Stimulated activated CD4-positive, alpha-beta T cell treated with anti-CD3 and anti-CD28 coated beads, Interleukin-15, amount 100 ng/mL, for 48 hours (primary cell): Measurements from ENCODE around the gene TMEM63B.
"Not testable (repeated sequence)": the region's sequence is repeated elsewhere in the genome, so short reads cannot be mapped to it uniquely, and the experiment has no call there.

ENCODE experiments used
- DNase-seq, 2 donors: peaks; one replicate each; pipeline ENCODE4 v3.0.0-alpha.2; 2020; ENCODE audit warnings: low read depth in 2 of 2

Gene TMEM63B

GRCh38 chr6:44127186-44128019 lies at the start of gene TMEM63B, which contains the start of gene MRPL14:
Gene TMEM63B, plus strand, starts transcription at chr6:44127554. Its CDS starts 7,031 bp downstream, at chr6:44134585.
Gene MRPL14, minus strand, starts transcription at chr6:44127452. Its CDS starts 10,841 bp downstream, at chr6:44116611.
- DNase-seq, result peak; percentile 81 to 84

DNA sequence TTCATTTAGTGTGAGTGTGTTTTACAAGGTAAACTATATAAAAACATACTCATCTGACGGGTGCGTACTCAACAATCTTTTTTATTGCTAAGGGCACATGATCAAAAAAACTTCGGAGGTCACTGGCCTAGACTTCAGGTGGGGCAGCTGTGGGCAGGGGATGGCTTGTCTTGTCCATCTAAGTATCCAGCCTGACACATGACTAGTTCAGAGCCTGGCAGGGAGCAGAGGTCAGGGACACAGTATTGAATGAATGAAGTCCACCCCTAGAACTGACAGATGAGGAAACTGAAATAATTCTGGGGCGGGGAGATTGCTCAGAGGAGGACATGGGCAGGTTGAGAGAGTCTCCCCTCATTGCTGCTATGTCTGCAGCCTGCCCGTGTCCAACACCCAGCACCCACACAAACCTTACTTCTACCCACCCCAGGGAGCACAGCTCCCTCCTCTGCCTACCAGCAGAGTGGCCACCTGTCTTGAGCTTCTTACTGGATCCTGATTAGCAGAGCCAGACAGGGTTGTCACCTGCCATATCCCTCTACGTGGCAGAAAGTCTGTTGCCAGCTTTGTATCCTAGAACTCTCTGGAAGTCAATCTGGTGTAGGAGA lies 49.0 kb upstream of the TMEM63B start:
- DNase-seq, result no peak

DNA sequence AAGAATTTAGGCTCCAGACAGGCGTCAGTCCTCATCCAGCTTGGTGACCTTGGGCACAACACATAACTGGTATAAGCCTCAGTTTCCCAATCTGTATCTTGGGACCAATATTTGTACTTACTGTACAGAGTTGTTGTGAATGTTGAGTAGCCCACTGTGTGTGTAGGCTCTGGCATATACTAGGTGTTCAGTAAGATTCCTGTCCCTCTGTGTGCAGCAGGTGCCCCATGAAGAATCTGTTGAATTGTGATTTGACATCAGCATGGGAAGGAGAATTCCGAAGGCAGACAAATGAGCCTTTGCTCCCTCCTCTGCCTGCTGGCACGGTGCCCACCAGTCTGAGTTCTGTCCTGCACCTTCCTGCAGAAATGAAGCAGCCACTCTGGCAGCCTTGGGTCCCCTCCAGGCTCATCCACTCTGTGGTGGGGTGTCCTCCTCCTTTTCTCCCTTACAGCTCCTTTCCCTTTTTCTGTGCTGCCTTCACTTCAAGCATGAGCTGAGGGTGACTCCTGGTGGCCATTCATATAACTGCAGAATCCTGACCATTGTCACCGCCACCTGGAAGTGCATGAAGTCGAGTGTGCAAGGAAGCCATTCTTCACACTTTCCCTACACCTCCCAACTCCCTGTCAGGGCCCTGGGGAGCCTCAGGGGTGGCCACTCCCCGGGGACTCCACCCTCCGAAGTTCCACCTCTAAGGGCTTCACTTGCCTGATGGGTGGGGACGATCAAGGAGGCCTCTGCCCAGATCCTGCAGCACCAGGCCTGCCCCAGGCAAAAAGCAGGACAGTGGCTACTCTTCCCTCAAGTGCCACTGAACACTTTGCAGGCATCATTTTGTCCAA lies 48.3 kb upstream of the TMEM63B start:
- peak; percentile 54 to 70 for DNase-seq

GRCh38 chr6:44079672-44080071 lies 47.7 kb upstream of the TMEM63B start:
- DNase-seq, result no peak

DNA sequence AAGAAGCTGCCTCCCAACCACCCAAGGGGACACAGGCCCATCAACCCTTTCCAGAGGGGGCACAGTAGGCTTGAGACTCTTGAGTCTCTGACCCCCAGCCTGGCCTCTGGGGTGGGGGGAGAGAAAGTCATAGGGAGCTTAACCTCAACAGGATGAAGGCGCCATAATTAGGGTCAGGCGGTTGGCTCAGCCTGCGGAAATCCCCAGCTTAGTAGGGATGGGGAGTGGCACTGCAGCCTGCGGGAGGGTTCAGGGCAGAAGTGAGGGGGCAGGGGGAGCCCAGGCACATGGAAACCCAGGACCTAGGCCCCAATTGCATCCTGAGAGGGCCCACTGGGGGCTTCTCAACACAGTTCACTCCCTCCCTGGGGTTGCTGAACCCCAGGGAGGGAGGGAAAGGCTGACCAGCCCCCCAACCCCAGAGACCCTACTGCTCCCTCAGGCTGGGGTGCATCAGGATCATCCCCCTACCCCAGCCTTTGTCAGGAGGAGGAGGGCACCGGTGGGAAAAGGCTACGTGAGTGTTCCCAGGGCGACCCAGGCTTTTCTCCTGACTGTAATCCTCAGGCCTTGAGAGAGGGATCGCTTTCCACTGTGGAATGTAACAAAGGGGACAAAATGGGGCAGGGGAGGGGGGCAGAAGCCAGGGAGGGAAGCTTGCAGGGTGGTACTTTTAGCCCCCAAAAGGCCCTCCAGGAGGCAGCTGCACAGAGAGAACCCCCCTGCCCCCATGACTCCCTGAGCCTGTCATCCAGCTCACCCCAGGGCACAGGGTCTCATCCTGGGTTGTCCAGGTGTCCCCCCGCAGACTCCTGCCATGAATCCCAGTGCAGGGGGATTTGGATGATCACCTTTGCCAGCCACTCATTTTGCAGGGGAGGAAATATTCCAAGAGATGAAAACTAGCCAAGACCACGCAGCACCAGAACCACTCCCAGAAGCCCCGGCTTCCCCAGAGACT lies 46.5 kb upstream of the TMEM63B start:
- DNase-seq, result no peak

DNA sequence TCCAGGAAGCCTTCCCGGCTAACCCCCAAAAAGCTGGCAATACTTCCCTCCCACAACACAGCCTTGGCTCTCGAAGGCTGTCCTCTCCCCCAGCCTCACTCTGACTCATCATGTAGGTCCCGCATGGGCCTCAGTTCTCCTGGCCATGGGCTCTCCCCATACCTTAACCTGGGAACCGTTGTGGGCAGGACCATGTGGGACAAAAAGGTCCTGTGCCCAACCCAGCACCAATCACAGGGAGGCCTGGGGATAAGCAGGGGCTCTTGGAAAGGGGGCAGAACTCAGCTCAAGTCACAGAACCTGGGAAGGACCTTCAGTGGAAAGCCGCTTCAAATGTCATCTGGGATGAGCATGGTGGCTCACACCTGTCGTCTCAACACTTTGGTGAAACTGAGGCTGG lies 45.6 kb upstream of the TMEM63B start:
- DNase-seq, result no peak

GRCh38 chr6:44082872-44083321 lies 44.5 kb upstream of the TMEM63B start:
- no peak for DNase-seq

GRCh38 chr6:44084231-44085014 lies 42.9 kb upstream of the TMEM63B start:
- DNase-seq, result no peak

DNA sequence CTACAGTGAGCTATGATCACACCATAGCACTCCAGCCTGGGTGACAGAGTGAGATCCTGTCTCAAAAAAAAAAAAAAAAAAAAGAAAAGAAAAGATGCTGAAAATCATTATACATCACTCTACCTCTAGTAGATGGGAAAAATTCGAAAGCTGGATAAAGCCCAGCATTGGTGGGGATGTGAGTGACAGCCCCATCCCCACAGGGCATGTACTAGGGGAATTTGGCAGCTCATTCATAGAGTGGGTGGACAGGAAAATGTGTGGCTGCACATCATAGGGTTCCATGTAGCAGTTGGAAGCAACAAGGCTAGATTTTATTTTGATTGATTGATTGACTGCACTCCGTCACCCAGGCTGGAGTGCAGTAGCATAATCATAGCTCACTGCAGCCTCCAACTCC lies 42.1 kb upstream of the TMEM63B start:
- DNase-seq, result no peak

GRCh38 chr6:44086931-44087574 lies 40.3 kb upstream of the TMEM63B start:
- no peak for DNase-seq

DNA sequence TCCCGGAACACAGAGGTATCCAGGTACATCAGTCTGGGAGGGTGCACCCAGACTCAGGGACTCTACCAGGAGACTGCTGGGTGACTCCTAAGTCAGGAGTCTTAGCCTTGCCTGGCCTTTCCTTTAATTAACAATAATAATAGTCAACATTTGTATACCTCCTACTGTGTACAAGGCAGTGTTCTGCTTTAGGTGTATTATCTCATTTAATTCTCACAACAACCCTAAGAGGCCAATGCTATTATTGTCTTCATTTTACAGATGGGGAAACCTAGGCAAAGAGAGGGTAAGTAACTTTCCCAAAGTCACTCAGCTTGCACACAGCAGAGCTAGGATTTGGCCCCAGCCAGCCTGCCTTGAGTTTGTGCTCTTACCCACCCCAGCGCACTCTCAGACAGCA lies 39.7 kb upstream of the TMEM63B start:
- no peak for DNase-seq

- DNase-seq, result no peak
Measured at GRCh38 chr6:44088827-44089590, 38.3 kb upstream of the TMEM63B start.

- DNase-seq, result no peak
Measured at GRCh38 chr6:44090465-44090864, 36.9 kb upstream of the TMEM63B start.

DNA sequence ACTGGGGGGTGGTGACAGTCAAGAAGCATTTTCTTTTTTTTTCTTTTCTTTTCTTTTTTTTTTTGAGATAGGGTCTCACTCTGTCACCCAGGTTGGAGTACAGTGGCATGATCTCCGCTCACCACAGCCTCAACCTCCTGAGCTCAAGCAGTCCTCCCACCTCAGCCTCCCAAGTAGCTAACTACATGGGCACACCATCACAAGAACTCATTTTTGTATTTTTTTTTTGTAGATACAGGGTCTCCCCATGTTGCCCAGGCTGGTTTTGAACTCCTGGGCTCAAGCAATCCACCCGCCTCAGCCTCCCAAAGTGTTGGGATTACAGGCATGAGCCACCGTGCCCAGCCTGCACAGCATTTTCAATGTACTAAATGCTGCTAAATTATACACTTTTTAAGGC lies 36.0 kb upstream of the TMEM63B start:
- not testable (repeated sequence) for DNase-seq

GRCh38 chr6:44091981-44092884 lies 35.1 kb upstream of the TMEM63B start:
- no peak for DNase-seq

DNA sequence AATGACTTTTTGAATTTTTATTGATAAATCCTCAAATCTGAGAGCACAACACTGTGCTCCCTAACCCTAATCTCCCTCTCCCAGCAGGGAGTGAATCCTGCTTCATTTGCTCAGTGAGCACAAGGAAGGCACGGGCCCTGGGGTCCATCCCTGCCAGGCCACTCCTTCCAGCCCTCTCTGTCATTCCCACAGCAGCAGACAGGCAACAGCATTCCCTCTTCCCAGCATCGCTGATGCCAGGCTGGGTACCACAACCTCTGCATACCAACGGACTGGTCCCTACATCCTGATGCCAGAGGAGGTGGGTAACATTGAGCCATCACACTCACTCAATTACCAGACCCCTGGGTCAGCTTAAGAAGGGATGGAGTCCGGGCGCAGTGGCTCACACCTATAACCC lies 34.3 kb upstream of the TMEM63B start:
- no peak for DNase-seq

DNA sequence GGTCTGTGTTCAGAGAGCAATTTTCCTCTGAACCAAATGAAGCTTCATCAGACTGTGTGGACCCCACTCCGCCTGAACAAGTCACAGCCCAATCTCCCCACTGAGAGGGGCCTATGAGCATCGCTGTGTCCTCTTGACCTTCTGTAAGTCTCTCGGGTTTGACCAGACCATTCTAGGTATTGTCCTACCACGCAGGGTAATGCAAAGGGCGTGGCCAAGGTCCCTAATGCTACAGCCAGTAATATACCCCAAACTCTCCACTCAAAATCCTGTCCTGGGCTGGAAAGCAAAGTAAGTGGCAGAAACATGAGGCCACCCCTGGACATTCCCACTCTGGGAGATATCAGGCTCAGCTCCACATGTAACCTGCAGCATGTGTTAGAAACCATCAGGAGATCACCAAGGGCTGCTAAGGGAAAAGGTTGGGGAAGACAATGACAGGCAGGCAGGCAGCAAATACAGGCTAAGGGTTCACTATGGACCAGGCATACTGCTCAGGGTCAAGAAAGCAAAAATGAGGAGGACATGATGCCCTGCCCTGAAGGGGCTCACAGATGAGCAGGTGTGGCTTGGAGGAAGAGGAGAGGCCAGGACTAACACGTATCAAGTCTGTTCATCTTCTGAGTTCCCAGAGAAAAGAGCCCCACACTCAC lies 33.5 kb upstream of the TMEM63B start:
- DNase-seq, result no peak
